ENCODE data around the gene DOCK2. TPM values are rescaled to one million over a fixed set of nuclear protein-coding genes. Genes with fewer than 3 reads are reported as not detected.

Gene DOCK2
- polyA plus RNA-seq, 1 experiment = 2.0 TPM

- ChIA-PET POLR2A (no interaction called here), CTCF (interaction anchor here (1.7 kb wide), 1 partner anchor 8 kb away, joined by 5 read pairs; no protein-coding TSS in a partner anchor)
- Histone ChIP-seq H3K36me3 (ENCODE audit: control insufficient read depth, insufficient read depth, low read length) (no peaks in the 10 kb centered on the region), H3K4me3 (ENCODE audit: low read depth, low read length) (no peak overlapping the region), H3K27me3 (ENCODE audit: control insufficient read depth, insufficient read depth, low read length) (no peaks in the 10 kb centered on the region)
- no peak for DNase-seq (ENCODE audit: low read depth)
- TF ChIP-seq, protein P1, sequence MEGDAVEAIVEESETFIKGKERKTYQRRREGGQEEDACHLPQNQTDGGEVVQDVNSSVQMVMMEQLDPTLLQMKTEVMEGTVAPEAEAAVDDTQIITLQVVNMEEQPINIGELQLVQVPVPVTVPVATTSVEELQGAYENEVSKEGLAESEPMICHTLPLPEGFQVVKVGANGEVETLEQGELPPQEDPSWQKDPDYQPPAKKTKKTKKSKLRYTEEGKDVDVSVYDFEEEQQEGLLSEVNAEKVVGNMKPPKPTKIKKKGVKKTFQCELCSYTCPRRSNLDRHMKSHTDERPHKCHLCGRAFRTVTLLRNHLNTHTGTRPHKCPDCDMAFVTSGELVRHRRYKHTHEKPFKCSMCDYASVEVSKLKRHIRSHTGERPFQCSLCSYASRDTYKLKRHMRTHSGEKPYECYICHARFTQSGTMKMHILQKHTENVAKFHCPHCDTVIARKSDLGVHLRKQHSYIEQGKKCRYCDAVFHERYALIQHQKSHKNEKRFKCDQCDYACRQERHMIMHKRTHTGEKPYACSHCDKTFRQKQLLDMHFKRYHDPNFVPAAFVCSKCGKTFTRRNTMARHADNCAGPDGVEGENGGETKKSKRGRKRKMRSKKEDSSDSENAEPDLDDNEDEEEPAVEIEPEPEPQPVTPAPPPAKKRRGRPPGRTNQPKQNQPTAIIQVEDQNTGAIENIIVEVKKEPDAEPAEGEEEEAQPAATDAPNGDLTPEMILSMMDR (IDR thresholded peaks at IDR 0.05; ENCODE audit: insufficient read depth, low read depth, low read length) = no peak
These were observed 441.4 kb downstream of the DOCK2 start for GRCh38 chr5:170078458-170078857.

GRCh38 chr5:170078931-170079330 is 441.9 kb downstream of the DOCK2 start:
- Histone ChIP-seq H3K36me3 (ENCODE audit: control insufficient read depth, insufficient read depth, low read length) (no peaks in the 10 kb centered on the region), H3K27me3 (ENCODE audit: control insufficient read depth, insufficient read depth, low read length) (no peaks in the 10 kb centered on the region), H3K4me3 (ENCODE audit: low read depth, low read length) (no peak overlapping the region)
- no peak for DNase-seq (ENCODE audit: low read depth)
- POLR2A ChIA-PET = no interaction called here
- TF ChIP-seq, protein P1 (IDR thresholded peaks at IDR 0.05; ENCODE audit: insufficient read depth, low read depth, low read length) = no peak
- CTCF ChIA-PET = interaction anchor here (1.7 kb wide), 1 partner anchor 8 kb away, joined by 5 read pairs; no protein-coding TSS in a partner anchor

- DNase-seq (ENCODE audit: low read depth) = no peak
- POLR2A ChIA-PET = no interaction called here
- TF ChIP-seq, protein P1 (IDR thresholded peaks at IDR 0.05; ENCODE audit: insufficient read depth, low read depth, low read length) = no peak
- CTCF ChIA-PET = interaction anchor here (0.6 kb wide), 1 partner anchor 9 kb away, joined by 3 read pairs; no protein-coding TSS in a partner anchor
- no peaks in the 10 kb centered on the region for H3K36me3 ChIP-seq (ENCODE audit: control insufficient read depth, insufficient read depth, low read length)
- H3K27me3 ChIP-seq (ENCODE audit: control insufficient read depth, insufficient read depth, low read length) = no peaks in the 10 kb centered on the region
- H3K4me3 ChIP-seq (ENCODE audit: low read depth, low read length) = no peak overlapping the region
These were observed 443.1 kb downstream of the DOCK2 start for GRCh38 chr5:170080217-170080616.

- no peaks in the 10 kb centered on the region for H3K27me3 ChIP-seq (ENCODE audit: control insufficient read depth, insufficient read depth, low read length)
- H3K4me3 ChIP-seq (ENCODE audit: low read depth, low read length) = no peak overlapping the region
- POLR2A ChIA-PET = no interaction called here
- TF ChIP-seq, protein P1 (IDR thresholded peaks at IDR 0.05; ENCODE audit: insufficient read depth, low read depth, low read length) = no peak
- no peaks in the 10 kb centered on the region for H3K36me3 ChIP-seq (ENCODE audit: control insufficient read depth, insufficient read depth, low read length)
- CTCF ChIA-PET = interaction anchor here (1.1 to 1.6 kb wide), 2 partner anchors 10 to 21 kb away, joined by 3 read pairs; no protein-coding TSS in a partner anchor
- DNase-seq (ENCODE audit: low read depth) = no peak
These were observed 443.8 kb downstream of the DOCK2 start for GRCh38 chr5:170080786-170081445.

GRCh38 chr5:170081616-170082015 is 444.5 kb downstream of the DOCK2 start:
- ChIA-PET CTCF (interaction anchor here (1.1 to 1.6 kb wide), 2 partner anchors 11 to 21 kb away, joined by 3 read pairs; no protein-coding TSS in a partner anchor), POLR2A (no interaction called here)
- Histone ChIP-seq H3K27me3 (ENCODE audit: control insufficient read depth, insufficient read depth, low read length) (no peaks in the 10 kb centered on the region), H3K4me3 (ENCODE audit: low read depth, low read length) (no peak overlapping the region), H3K36me3 (ENCODE audit: control insufficient read depth, insufficient read depth, low read length) (no peaks in the 10 kb centered on the region)
- TF ChIP-seq, protein P1 (IDR thresholded peaks at IDR 0.05; ENCODE audit: insufficient read depth, low read depth, low read length) = no peak
- DNase-seq (ENCODE audit: low read depth) = no peak
